ENCODE results near the gene B4GALT2.

The B4GALT2 gene

DNA sequence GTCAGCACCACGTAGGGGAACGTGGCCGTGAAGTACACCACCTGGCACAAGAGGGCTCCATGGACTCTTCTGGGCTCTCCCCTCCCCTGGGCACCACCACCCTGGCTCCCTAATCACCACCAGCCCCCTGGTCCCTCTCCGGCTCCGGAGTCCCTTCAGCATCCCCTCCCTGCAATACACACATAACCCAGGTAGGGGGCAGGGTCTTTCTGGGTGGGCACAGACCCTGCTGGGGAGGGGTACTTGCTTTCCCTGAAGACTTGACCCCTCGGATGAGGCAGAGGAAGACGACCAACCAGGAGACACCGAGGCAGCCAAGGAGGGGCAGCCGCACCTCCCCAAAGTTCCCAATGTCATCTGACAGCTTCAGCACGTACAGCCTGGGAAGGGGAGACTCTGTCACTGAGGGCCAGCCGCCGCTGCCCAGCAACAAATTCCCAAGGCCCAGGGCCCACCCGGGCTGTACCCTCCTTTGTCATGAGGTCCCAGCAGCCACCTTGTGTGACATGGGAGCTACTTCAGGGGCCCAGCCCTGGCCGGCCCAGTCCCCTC lies 23.7 kb downstream of the B4GALT2 start:
- no peak for DNase-seq (ENCODE audit: low read depth, low spot score)

DNA sequence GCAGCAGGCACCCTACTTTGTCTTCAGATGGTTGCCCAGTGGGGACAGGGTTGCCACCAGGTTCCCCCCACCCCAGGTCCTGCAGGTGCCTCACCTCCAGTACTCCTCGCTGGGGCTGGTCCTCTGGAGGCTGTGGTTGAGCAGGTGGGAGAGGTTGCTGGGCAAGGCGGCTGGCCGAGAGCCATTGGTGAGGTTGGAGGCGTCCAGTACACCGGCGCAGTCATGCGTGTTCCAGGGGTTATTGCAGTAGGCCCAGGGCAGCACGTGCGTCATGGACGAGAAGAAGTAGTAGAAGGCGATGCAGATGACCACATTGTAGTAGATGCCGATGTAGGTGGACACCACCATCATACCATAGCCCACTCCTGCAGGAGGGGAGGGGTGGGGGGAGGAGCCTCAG lies 29.2 kb downstream of the B4GALT2 start:
- DNase-seq (ENCODE audit: low read depth, low spot score) = no peak

GRCh38 chr1:44010935-44011471 lies 32.0 kb downstream of the B4GALT2 start:
- no peak for DNase-seq (ENCODE audit: low read depth, low spot score)

DNA sequence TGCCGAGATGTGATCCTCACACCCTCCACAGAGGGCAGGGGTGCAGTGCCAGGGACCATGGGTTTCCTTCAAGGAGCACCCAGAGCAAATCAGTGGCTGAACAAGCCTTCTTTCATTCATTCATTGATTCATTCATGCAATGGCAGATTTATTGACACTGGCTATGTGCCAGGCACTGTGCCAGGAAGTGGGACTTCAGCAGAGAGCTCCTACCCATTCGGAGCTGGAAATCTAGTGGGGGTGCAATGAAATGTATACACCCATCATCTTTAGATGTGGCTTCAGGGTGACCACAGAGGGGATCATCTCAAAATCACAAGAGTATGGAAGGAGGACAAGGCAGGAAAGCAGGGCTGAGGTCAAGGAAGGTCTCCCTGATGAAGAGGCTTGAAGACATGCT lies 33.4 kb downstream of the B4GALT2 start:
- DNase-seq (ENCODE audit: low read depth, low spot score) = no peak

DNA sequence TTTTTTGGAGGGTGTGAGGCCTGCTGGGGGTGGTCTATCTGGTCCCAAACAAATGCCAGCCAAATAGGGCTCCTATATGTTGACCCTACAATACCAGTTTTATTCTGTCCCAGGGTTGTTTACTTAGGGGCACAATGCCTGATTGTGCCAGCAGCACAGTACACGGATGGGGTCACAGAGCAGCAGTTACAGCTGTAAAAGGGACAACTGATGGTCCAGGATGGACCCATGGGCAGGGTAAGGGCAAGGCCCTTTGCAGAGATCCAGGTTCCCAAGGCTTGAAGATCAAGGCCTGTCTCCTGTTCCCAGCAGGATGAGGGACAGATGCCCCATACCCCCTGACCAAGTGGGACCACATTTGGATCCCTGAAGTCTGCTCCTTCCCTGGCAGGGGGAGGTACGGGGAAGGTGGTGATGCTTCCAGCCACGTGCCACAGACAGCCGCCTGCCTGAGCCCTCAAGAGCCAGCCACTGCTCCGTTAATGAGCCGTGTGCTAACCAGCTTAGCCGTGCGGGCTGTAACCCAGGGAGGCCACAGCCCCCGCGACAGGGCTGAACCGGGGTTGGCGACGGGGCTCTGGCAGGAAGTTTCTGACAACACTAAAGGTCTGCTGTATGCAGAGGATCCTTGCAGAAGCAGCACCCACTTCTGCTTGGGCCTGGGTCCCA lies 34.1 kb downstream of the B4GALT2 start:
- DNase-seq (ENCODE audit: low read depth, low spot score) = no peak

- no peak for DNase-seq (ENCODE audit: low read depth, low spot score)
These were observed 34.9 kb downstream of the B4GALT2 start for GRCh38 chr1:44013949-44014348.

DNA sequence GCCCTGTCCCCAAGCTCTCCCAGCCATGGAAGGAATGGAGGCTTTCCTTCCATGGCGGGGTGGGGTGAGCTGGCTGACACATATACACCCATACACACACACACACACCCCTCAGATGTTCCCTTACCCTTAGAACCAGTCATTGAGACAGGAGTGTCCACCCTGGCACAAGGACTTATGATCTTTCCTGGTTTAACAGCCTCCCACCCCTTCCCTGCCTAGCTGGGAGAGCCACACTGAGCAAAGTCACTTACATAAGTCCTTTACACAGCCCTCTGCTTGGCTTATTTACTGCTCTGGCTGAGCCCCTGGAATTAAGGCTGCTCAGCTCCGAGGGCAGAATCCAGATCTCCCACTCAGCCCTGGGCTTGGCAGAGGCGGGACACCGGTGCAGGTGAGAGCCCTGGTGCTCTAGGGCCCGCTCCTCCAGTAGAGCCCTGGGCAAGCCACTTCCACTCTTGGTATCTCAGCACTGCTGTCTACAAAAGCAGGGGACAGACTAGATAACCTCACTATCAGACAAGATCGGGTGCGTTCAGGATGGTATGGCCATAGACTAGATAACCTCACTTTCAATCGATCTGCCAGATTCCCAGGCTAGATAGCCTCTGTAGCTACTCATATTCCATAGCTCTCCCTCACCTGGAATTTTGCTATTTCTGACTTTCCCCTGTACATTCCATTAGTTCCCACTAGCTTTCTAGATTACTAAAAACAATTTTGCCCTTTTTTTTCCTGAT lies 35.5 kb downstream of the B4GALT2 start:
- no peak for DNase-seq (ENCODE audit: low read depth, low spot score)

DNA sequence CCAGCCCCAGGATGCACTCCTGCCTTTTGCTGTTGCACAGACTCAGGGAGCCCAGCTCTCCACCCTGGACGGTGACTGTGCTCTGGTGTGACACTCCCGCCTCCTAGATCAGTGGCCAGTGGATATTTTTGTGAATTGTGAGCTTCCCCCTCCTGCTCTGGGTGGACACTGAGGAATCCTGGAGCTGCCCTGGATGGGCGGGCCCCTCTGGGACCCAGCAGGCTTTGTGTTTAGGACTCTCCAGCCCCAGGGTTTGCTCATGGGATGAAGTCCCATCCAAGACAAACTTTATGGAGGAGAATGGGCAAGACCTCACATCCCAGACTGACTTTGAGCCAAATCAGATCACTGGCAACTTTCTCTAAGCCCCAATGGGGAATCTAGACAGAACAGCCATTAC lies 36.2 kb downstream of the B4GALT2 start:
- DNase-seq (ENCODE audit: low read depth, low spot score) = no peak

DNA sequence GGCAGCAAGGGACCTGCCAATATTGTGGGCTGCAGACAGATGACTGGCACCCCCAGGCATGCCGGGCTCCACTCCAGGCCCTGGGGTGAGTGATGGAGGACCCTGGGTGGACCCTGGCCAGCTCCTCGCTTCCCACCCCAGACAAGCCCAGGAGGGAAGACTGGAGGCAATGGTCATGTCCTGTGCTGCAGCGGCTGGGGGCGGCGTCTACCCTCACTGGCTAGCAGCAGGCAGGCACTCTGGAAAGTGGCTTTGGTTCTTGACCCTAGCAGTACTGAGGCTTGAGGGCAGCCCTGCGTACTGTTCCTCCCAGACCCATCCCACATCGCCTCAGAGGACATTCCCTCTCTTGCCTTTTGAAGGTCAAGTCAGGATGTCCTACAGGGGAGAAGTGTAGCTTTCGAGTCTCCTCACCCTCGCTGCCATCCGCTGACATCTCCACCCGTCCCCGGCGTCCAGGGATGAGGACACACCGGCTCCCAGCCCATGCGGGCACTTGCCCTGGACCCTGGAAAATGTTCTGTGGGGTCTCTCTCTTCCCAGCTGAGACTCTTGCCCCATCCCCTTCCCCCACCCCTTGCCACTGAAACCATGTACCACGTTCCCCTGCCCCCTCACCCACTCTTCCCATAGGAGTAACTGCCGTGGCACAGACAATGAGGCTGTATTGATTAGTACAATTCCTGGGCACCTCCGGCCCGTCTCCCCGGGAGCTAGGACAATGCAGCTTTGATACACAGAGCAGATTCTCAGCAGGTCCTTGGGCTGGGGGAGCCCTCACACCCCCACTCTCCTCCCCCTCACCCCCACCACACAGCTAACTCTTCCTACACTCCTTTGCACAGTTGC lies 37.3 kb downstream of the B4GALT2 start:
- DNase-seq (ENCODE audit: low read depth, low spot score) = no peak

DNA sequence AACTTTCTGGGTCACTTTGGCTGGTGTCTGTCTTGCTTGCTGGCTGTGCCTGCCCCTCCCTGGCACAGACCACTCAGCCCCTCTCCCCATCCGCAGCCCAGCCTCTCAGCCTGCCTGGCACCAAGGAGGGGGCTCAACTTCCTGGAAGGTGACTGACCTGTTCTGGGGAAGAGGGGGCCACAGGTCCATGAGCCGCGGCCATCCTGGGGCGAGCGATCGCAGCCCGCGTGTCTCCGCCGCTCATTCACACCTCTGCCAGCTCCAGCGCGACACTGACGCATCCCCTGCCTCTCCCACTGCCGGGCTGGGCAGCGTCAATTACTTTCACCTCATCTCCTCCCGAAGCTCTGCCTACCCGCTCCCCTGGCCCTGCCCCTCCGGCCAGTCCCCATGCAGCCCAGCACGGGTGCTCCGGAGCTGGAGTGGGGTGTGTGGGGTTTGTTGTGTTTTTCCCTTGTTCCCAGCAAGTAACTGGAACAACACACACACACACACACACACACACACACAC lies 37.9 kb downstream of the B4GALT2 start:
- no peak for DNase-seq (ENCODE audit: low read depth, low spot score)

GRCh38 chr1:44019466-44019948 lies 40.5 kb downstream of the B4GALT2 start:
- no peak for DNase-seq (ENCODE audit: low read depth, low spot score)

GRCh38 chr1:44020464-44020863 lies 41.5 kb downstream of the B4GALT2 start:
- DNase-seq (ENCODE audit: low read depth, low spot score) = no peak

GRCh38 chr1:44021156-44021555 lies 42.1 kb downstream of the B4GALT2 start:
- DNase-seq (ENCODE audit: low read depth, low spot score) = no peak

DNA sequence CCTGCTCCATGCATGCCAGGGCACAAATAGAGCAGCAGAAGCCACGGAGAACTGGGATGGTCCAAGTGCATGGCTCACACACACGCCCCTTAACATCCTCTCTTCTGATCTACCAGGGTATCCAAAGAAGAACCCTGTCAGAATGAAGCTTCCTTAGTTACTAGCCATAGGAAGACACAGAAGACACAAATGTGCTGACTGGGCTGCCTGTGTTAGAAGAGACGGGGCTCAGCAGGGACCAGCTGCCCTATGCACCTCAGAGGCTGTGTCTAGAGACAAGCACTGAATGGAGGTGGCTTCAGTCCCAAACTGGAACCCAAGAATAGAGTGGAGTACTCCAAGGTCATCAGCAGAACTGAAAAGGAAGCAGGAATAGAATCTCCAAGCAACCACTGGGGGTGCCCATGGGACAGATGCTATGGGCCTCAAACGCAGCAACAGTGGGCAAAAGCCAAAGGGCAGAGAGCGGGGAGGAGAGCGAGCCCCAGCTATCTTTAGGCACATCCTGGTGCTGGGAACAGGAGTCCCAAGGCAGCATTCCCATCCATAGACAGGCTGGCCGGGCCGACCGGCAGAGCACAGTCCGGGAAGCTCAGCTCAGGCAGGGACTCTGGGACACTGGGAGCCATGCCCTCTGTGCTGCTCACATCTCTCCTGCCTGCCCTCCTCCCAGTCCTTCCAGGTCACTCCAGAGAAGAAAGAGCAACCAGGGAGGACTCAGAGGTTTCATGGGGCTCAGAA lies 42.7 kb downstream of the B4GALT2 start:
- no peak for DNase-seq (ENCODE audit: low read depth, low spot score)

- no peak for DNase-seq (ENCODE audit: low read depth, low spot score)
These were observed 45.3 kb downstream of the B4GALT2 start for GRCh38 chr1:44024031-44024902.

DNA sequence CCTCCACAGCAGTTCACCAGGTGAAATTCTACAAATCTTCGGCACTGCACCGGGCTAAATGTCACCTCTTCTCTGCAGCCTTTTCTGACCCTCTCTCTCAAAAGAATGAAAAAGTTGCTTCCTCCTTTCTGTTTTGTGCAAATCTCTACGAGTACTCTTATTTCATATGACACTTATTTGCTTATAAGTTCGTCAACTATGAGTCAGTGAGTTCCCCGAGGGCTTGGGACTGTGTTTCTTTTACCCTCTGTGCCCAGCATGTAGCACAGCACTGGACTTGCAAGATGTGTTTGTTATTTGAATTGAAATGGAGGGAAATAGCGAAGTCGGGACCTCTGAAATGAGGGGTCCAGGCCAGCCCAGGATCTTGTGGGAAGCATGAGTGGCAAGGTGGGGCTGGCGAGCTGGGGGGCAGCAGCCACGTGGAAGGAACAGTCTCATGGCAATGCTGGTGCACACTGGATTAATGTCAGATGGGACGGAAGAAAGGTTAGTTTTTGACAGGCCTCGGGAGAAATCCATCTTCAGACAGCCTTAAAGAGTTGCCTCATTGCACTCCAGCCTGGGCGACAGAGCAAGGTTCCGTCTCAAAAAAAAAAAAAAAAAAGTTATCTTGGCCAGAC lies 46.0 kb downstream of the B4GALT2 start:
- no peak for DNase-seq (ENCODE audit: low read depth, low spot score)

DNA sequence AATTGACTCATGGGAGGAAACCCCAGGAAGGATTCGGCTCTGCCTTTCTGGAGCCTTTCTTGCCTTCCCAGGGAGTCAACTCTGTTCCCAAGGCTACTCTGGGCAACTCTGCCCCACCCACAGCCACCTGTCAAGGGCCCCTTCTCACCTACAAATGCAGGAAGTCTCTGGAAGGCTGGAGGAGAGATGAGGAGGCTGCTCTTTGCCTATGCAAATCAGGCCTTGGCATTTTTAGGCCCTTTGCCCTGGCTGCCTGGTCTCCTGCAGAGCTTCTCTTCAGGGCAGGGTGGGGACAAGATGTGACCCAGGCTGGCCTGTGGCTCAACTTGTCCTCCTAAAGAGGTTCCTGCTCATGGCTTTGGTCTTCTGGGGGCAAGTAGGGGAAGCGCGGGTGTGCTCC lies 46.8 kb downstream of the B4GALT2 start:
- DNase-seq (ENCODE audit: low read depth, low spot score) = no peak

DNA sequence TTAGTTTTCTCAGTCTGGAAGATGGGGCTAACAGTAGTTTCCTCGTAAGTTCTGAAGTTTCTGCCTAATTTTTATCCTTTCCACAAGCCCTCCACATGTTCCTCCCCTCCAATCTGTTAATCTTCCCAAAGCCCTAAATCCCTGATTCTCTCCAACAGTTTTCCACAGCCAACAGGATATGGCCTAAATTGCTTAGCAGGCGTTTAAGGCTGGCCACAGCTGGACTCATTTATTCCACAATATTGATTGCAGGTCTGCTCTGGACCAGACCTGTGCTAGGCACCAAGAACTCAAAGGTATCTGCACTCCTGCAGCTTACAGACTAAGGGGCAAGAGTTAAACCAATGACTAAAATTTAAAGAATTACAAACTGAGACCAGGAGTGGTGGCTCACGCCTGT lies 48.3 kb downstream of the B4GALT2 start:
- DNase-seq (ENCODE audit: low read depth, low spot score) = no peak

- DNase-seq (ENCODE audit: low read depth, low spot score) = no peak
These were observed 50.4 kb downstream of the B4GALT2 start for GRCh38 chr1:44029260-44029910.

Data from ELF-1 (cell line).